HFF-Myc (cell line): ENCODE data around the gene KRT33B.

ENCODE experiments used
- DNase-seq: peaks from one replicate; pipeline ENCODE4 v3.0.0-alpha.2; 2011; ENCODE audit warnings: low read depth; ENCODE audit errors: extremely low read depth
- H3K4me3 ChIP-seq: replicated peaks from 2 replicates; pipeline ENCODE4 v1.5.1; 2011; ENCODE audit warnings: low read depth, mild to moderate bottlenecking, control low read depth, low read length
- CTCF ChIP-seq: IDR thresholded peaks from 2 replicates; pipeline ENCODE4 v1.5.1; 2012; ENCODE audit warnings: mild to moderate bottlenecking, low read depth, low read length, control low read depth; ENCODE audit errors: missing control alignments

The KRT33B gene

GRCh38 chr17:41394254-41394996 is 24.8 kb upstream of the KRT33B start:
- DNase-seq, result no peak
- TF ChIP-seq CTCF, result no peak
- H3K4me3 ChIP-seq, result no peak overlapping the region

DNA sequence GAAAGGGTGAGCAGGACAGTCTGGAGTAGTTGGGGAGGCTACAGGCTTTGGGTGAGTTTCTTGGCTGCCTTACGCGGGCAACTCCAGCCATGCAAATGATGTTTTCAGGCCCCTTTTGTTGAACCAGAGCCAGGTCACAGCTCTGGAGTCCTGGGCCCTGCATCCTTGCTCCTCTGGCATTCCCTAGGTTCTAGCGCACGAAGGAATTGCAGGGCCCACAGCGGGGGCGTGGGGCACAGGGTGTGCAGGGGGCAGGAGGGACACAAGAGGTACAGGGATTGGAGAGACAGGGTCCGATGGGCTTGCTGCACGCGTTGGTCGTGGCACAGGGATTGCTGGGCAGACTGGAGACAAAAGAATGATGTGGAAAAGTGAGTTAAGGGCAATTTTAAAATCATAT is 24.2 kb upstream of the KRT33B start:
- DNase-seq, result no peak
- TF ChIP-seq CTCF, result no peak
- H3K4me3 ChIP-seq, result no peak overlapping the region

DNA sequence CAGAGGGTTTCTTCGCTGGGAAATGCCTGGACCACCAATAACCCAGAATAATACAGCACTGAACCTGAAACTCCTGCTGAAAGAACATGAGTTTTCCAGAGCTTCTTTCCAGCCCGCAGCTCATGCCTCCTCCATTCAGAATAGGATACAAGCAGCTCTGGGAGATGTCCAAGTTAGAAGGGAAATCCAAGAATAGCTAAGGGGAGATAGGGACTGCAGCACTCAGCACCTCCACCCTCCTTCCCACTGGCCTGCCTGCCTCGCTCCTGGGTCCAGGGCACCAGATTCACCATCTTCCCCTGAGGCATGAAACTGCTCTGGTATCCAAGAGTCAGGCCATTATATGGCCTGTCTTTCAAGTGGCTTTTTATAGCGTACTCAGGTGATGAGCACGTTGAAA is 23.7 kb upstream of the KRT33B start:
- DNase-seq, result no peak
- TF ChIP-seq CTCF, result no peak
- H3K4me3 ChIP-seq, result no peak overlapping the region

DNA sequence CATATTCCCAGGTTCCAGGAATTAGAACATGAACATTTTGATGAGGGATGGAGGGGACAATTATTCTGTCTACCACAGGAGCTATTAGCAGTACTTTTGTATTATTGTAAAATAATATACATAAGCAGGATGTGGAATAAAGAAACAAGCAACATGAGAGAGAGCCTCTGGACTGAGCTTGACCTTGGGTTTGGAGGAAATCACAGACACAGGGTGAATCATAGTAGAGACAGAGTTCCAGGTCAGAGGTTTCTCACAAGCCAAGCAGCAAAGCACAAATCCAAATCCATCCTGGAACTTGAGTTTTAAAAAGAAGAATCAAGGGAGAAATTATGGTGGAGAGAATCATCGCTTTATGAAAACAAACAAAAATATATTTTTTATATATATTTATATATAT is 22.7 kb upstream of the KRT33B start:
- no peak overlapping the region for H3K4me3 ChIP-seq
- DNase-seq, result no peak
- TF ChIP-seq CTCF, result no peak

GRCh38 chr17:41391535-41391934 is 21.9 kb upstream of the KRT33B start:
- no peak for DNase-seq
- no peak overlapping the region for H3K4me3 ChIP-seq
- no peak for TF ChIP-seq CTCF

DNA sequence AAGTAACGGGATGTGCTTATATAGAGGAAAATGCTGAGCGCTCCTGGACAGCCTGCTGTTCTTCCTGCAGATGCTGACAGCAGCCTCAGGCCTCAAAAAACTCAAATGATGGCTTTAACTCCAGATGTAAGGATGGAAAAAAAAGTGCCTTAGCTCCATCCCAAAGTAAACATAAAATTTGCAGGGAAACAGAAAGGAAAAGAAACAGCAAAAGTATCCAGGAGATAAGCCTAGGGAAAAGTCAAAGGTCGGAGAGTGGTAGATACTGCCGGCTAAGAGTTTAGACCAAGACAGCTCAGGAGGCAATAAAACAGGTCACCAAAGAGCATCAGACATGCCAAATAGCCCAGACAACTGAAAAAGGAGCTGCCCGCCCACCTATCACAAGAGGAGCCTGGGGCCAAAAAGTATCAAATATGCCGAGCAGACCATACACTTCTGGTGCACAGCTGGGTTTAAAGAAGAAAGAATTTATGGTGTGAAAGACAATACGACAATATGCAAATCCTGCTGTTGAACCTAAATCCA is 20.9 kb upstream of the KRT33B start:
- no peak overlapping the region for H3K4me3 ChIP-seq
- TF ChIP-seq CTCF, result no peak
- DNase-seq, result no peak
